SK-N-SH (cell line): ENCODE measurements around the gene MZT1. TPM values are rescaled to one million over a fixed set of nuclear protein-coding genes. Genes with fewer than 3 reads are reported as not detected.

ENCODE experiments used
- CTCF ChIA-PET: fragments of 300-600, 350-600 bp; formaldehyde crosslinking; extraction: SDS; loops from one replicate; lab custom pipeline; 2021; lab: Yijun Ruan, JAX
- POLR2A ChIA-PET: fragments of 350-600 bp; sonication (Branson Sonifier 250); formaldehyde crosslinking; extraction: SDS; loops from one replicate; lab custom pipeline; 2020; ENCODE audit warnings: antibody characterized with exemption, inconsistent platforms; lab: Yijun Ruan, JAX
- DNase-seq: peaks from one replicate; pipeline ENCODE4 v3.0.0; 2012
- H2AFZ ChIP-seq: fragments of 200-600 bp; sonication (generic); 2 replicates; pipeline ENCODE4 v1.8.1; 2016; ENCODE audit warnings: antibody characterized with exemption, mild to moderate bottlenecking, low read depth
- H3F3A ChIP-seq: fragments of 200-600 bp; sonication (generic); replicated peaks from 2 replicates; pipeline ENCODE3; 2016; ENCODE audit warnings: antibody characterized with exemption, mild to moderate bottlenecking; ENCODE audit not compliant: insufficient read depth
- H3K27ac ChIP-seq, 2 experiments: fragments of 200-500 bp in 1 of 2; fragments of 200-600 bp in 1 of 2; sonication (Bioruptor generic) in 1 of 2; sonication (generic), shearing (Covaris generic) in 1 of 2; 2 replicates each; pipeline versions ENCODE4 v1.5.1 to v1.6.1; 2014 to 2016; ENCODE audit warnings: low read depth in 2 of 2, inconsistent platforms in 1 of 2, low read length in 1 of 2, mild to moderate bottlenecking in 1 of 2, mixed read lengths in 1 of 2
- H3K27me3 ChIP-seq: fragments of 200-600 bp; sonication (generic), shearing (Covaris generic); 2 replicates; pipeline ENCODE4 v1.6.1; 2016; ENCODE audit warnings: mixed run types; ENCODE audit not compliant: insufficient read depth
- H3K36me3 ChIP-seq, 2 experiments: fragments of 200-500 bp in 1 of 2; fragments of 200-600 bp in 1 of 2; sonication (Bioruptor generic) in 1 of 2; sonication (generic) in 1 of 2; replicated peaks in 1 of 2; 2 replicates each; pipeline versions ENCODE3 to v1.5.1; 2014 to 2016; ENCODE audit warnings: low read length in 1 of 2, mild to moderate bottlenecking in 1 of 2; ENCODE audit not compliant: insufficient read depth in 2 of 2, control insufficient read depth in 1 of 2
- H3K4me1 ChIP-seq, 2 experiments: fragments of 200-500 bp in 1 of 2; fragments of 200-600 bp in 1 of 2; sonication (Bioruptor generic) in 1 of 2; sonication (generic), shearing (Covaris generic) in 1 of 2; 2 replicates each; pipeline versions ENCODE4 v1.5.1 to v1.6.1; 2014 to 2016; ENCODE audit warnings: low read depth in 1 of 2, low read length in 1 of 2, mixed run types in 1 of 2; ENCODE audit not compliant: insufficient read depth in 2 of 2, control insufficient read depth in 1 of 2
- H3K4me2 ChIP-seq: fragments of 200-600 bp; sonication (generic), shearing (Covaris generic); 2 replicates; pipeline ENCODE4 v1.6.1; 2017; ENCODE audit warnings: mixed run types
- H3K4me3 ChIP-seq, 2 experiments: fragments of 200-500 bp in 1 of 2; fragments of 200-600 bp in 1 of 2; sonication (Bioruptor generic) in 1 of 2; sonication (generic), shearing (Covaris generic) in 1 of 2; 2 replicates each; pipeline versions ENCODE4 v1.5.1 to v1.8.1; 2014 to 2016; ENCODE audit warnings: low read depth in 2 of 2, inconsistent platforms in 1 of 2, low read length in 1 of 2, mild to moderate bottlenecking in 1 of 2, mixed read lengths in 1 of 2, moderate library complexity in 1 of 2
- H3K79me2 ChIP-seq: fragments of 200-600 bp; sonication (generic); 2 replicates; pipeline ENCODE4 v1.8.1; 2017; ENCODE audit warnings: mild to moderate bottlenecking; ENCODE audit not compliant: insufficient read depth
- H3K9ac ChIP-seq: fragments of 200-600 bp; sonication (generic); 2 replicates; pipeline ENCODE4 v1.6.1; 2017; ENCODE audit warnings: mixed run types
- H3K9me2 ChIP-seq: fragments of 200-600 bp; sonication (generic); 2 replicates; pipeline ENCODE4 v1.6.1; 2017; ENCODE audit warnings: mixed run types
- H3K9me3 ChIP-seq: fragments of 200-600 bp; sonication (generic); 2 replicates; pipeline ENCODE4 v1.6.1; 2017; ENCODE audit warnings: mixed run types, mild to moderate bottlenecking, moderate library complexity
- H4K20me1 ChIP-seq: fragments of 200-600 bp; sonication (generic); 2 replicates; pipeline ENCODE4 v1.6.1; 2017; ENCODE audit warnings: mild to moderate bottlenecking, mixed run types; ENCODE audit not compliant: insufficient read depth
- CTCF ChIP-seq: fragments of 200-600 bp; sonication (generic); IDR thresholded peaks from 2 replicates; pipeline ENCODE4 v1.6.1; 2017; ENCODE audit warnings: antibody characterized with exemption, mild to moderate bottlenecking, moderate library complexity
- ELF1 ChIP-seq: IDR thresholded peaks from 2 replicates; pipeline ENCODE4 v1.4.0; 2012
- FOSL2 ChIP-seq: IDR thresholded peaks from 2 replicates; pipeline ENCODE4 v1.4.0; 2012; ENCODE audit warnings: low read depth, mild to moderate bottlenecking, moderate library complexity, borderline replicate concordance
- GABPA ChIP-seq: IDR thresholded peaks from 2 replicates; pipeline ENCODE4 v1.4.0; 2012; ENCODE audit warnings: low read depth, mild to moderate bottlenecking
- GATA2 ChIP-seq: sonication (generic); formaldehyde crosslinking; IDR thresholded peaks from 2 replicates; pipeline ENCODE4 v1.5.0; 2020; ENCODE audit warnings: mild to moderate bottlenecking, missing genetic modification reagents
- NFIC ChIP-seq: IDR thresholded peaks from 2 replicates; pipeline ENCODE4 v1.4.0; 2012; ENCODE audit warnings: borderline replicate concordance
- NRF1 ChIP-seq: IDR thresholded peaks from 2 replicates; pipeline ENCODE4 v1.6.1; 2012; ENCODE audit warnings: low read depth, mild to moderate bottlenecking, low read length
- SIN3A ChIP-seq: IDR thresholded peaks from 2 replicates; pipeline ENCODE4 v1.6.1; 2012; ENCODE audit warnings: low read depth, mild to moderate bottlenecking, low read length, moderate library complexity, borderline replicate concordance
- WGBS: methylation state at CpG from one replicate; pipeline ENCODE4 v1.1.6; 2017; ENCODE audit warnings: low lambda C conversion rate; 5-methylcytosine and 5-hydroxymethylcytosine counted together
- polyA plus RNA-seq, 3 experiments: library from polyadenylated mRNA; depleted of rRNA; stranded (reverse); fragments of >200 nt; gene quantifications; 2 replicates each; pipeline ENCODE4 v1.2.3, GENCODE V29; 2012

Gene MZT1
- polyA plus RNA-seq, 1 of the 3 experiments (the other 2 are of a cell fraction), result 8.2 TPM

GRCh38 chr13:72686766-72687165, 40.7 kb downstream of the MZT1 start:
- H3K9me2 ChIP-seq, result no peaks in the 10 kb centered on the region
- DNase-seq, result no peak
- no peaks in the 10 kb centered on the region for H3F3A ChIP-seq
- no peaks in the 10 kb centered on the region for H3K9me3 ChIP-seq
- ChIA-PET CTCF (interaction anchor here (1.3 kb wide), 1 partner anchor 10 kb away, joined by 5 read pairs; no protein-coding TSS in a partner anchor), POLR2A (no interaction called here)
- TF ChIP-seq CTCF, result no peak
- no peak for TF ChIP-seq NFIC
- no peak for TF ChIP-seq SIN3A
- TF ChIP-seq GABPA, result no peak
- TF ChIP-seq GATA2, result no peak
- no peak overlapping the region for H2AFZ ChIP-seq
- no peaks in the 10 kb centered on the region for H3K36me3 ChIP-seq
- H4K20me1 ChIP-seq, result no peaks in the 10 kb centered on the region
- no peak overlapping the region for H3K4me3 ChIP-seq
- H3K4me1 ChIP-seq, result no peaks in the 10 kb centered on the region
- H3K4me2 ChIP-seq, result no peak overlapping the region
- no peak overlapping the region for H3K27ac ChIP-seq
- H3K79me2 ChIP-seq, result no peaks in the 10 kb centered on the region
- H3K27me3 ChIP-seq, result no peaks in the 10 kb centered on the region
- 35% methylated on average over 3 of the region's 3 CpGs for WGBS
- no peak overlapping the region for H3K9ac ChIP-seq

- POLR2A ChIA-PET, result no interaction called here
- no peak overlapping the region for H3K4me2 ChIP-seq
- 73% methylated on average over 1 of the region's 1 CpG for WGBS
- CTCF ChIA-PET, result no interaction called here
- H4K20me1 ChIP-seq, result no peaks in the 10 kb centered on the region
- peaks cover 9 to 10% of the 10 kb centered on the region in 2 experiments; a peak in 2 of 4 replicates for H3K4me1 ChIP-seq
- no peak for TF ChIP-seq ELF1
- no peaks in the 10 kb centered on the region for H3K36me3 ChIP-seq
- H3K79me2 ChIP-seq, result no peaks in the 10 kb centered on the region
- no peaks in the 10 kb centered on the region for H3K9me3 ChIP-seq
- no peak overlapping the region for H3K27ac ChIP-seq
- H3F3A ChIP-seq, result no peaks in the 10 kb centered on the region
- H3K9me2 ChIP-seq, result no peaks in the 10 kb centered on the region
- no peak overlapping the region for H3K4me3 ChIP-seq
- DNase-seq, result no peak
- no peaks in the 10 kb centered on the region for H3K27me3 ChIP-seq
- H2AFZ ChIP-seq, result no peak overlapping the region
- no peak overlapping the region for H3K9ac ChIP-seq
Measured at GRCh38 chr13:72680353-72680752, 47.1 kb downstream of the MZT1 start.

GRCh38 chr13:72678312-72678711, 49.1 kb downstream of the MZT1 start:
- TF ChIP-seq FOSL2, result no peak
- TF ChIP-seq NRF1, result no peak
- TF ChIP-seq, all 33 proteins: peak for 0
- Histone ChIP-seq H3K4me2 (no peak overlapping the region), H3K79me2 (no peaks in the 10 kb centered on the region), H3F3A (no peaks in the 10 kb centered on the region), H3K27me3 (no peaks in the 10 kb centered on the region), H3K36me3 (no peaks in the 10 kb centered on the region), H3K9me3 (no peaks in the 10 kb centered on the region), H3K4me3 (no peak overlapping the region), H2AFZ (no peak overlapping the region), H3K4me1 (peaks cover 9 to 10% of the 10 kb centered on the region in 2 experiments; a peak in 2 of 4 replicates), H3K27ac (no peak overlapping the region), H4K20me1 (no peaks in the 10 kb centered on the region), H3K9ac (no peak overlapping the region), H3K9me2 (no peaks in the 10 kb centered on the region)
- DNase-seq, result no peak
- CTCF ChIA-PET, result no interaction called here
- 24% methylated on average over 1 of the region's 1 CpG for WGBS
- POLR2A ChIA-PET, result no interaction called here
